KBM-7 (cell line): ENCODE results near the gene UGT3A1.
A peak's percentile ranks its signal among the peaks of the same experiment; 100 is the strongest.
"Not testable (repeated sequence)": the region's sequence is repeated elsewhere in the genome, so short reads cannot be mapped to it uniquely, and the experiment has no call there.

Experiments
- DNase-seq: peaks from one replicate; pipeline ENCODE4 v3.0.0-alpha.2; 2015
- in situ Hi-C: fragments of 300-500 bp; cut with MboI; formaldehyde crosslinking; loops from 2 replicates; pipeline ENCODE4 v1.14.3; 2020; ENCODE audit warnings: low sequenced_read_pairs, low pct_unique_long_range_greater_than_20kb, mixed read lengths

The UGT3A1 gene

DNA sequence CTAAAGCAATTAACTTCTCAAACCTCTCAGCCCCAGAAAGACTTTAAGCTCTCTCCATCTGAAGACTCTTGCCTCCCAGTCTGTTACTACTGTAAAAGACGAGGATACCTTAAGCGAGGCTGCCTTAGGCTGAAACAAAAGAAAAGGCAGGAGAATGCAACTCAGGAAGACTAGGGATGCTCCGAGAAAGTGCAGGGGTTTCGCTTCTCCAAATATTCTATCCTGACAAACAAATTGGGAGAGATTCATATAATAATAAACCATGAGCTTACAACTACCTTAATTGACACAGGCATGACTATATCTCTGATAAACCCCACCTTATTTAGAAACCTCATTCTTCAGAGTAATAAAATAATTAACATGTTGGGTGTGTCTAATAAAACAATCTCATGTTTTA, 4.9 kb upstream of the UGT3A1 start:
- in situ Hi-C loops: no loop called here
- DNase-seq: no peak

DNA sequence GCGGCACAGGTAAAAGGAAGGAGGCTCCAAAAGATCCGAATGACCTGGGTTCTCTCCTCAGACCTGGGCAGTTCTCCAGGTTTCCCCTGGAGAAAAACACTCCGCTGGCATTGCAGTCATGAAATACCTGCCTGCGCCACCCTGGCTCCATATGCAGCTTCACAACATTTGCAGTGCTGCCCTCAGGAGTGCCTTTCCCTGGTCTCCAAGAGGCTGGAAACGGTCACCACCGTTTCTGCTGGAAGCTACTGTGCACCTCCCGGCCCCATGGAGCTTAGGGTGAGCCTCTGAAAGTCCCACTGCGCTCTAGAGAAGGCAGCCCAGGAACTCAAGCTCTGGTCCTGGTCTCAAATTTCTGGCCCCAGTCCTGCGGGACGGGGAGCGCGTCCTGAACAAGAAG, 670 bp downstream of the UGT3A1 start:
- no peak for DNase-seq
- in situ Hi-C loops: no loop called here

DNA sequence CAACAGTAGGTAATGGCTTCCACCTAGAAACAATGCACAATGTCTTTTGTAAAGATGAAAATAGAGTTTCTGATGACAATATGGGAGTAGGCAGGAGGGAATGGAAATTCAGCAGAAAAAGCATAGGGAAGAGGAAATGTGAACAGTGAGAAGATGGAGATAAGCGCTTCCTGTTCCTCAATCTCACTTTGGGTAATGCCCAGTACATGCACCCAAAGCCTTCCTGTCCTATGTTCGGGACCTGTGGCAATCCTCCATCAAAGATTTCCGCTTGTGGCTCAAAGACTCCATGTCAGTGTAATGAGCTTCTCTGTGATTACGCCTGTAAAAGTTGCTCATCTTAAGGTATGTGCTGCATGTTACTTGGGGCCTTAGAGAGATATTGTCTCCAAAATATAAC, 2.7 kb downstream of the UGT3A1 start:
- peak; percentile 72 for DNase-seq
- in situ Hi-C loops: no loop called here

DNA sequence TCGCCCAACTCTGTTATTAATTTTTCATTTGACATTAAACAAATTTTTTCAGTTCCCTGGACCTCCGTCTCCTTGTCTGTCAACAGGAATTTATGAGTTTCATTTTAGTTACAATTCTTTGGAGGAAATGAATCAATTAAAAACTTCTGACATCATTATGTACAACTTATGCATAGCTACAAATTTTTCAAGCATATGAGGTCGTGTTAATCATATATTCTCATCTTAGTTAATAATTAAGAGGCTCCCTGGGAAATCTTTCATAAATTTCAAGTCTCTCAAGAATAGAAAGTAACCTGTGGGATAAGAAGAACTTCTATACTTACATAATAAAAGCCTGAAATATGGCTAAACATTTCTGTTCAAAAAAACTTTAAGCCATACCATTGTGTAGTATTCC, 3.4 kb downstream of the UGT3A1 start:
- DNase-seq: no peak
- in situ Hi-C loops: no loop called here

DNA sequence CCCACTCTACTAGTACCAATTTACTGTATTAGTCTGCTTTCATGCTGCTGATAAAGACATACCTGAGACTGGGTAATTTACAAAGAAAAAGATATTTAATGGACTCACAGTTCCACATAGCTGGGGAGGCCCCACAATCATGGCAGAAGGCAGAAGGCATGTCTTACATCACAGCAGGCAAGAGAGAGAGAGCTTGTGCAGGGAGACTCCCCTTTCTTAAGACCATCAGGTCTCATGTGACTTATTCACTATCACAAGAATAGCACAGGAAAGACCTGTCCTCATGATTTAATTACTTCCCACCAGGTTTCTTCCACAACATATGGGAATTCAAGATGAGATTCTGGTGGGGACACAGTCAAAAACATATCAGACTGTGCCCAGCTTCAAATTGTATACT, 11.5 kb downstream of the UGT3A1 start:
- in situ Hi-C loops: no loop called here
- no peak for DNase-seq

DNA sequence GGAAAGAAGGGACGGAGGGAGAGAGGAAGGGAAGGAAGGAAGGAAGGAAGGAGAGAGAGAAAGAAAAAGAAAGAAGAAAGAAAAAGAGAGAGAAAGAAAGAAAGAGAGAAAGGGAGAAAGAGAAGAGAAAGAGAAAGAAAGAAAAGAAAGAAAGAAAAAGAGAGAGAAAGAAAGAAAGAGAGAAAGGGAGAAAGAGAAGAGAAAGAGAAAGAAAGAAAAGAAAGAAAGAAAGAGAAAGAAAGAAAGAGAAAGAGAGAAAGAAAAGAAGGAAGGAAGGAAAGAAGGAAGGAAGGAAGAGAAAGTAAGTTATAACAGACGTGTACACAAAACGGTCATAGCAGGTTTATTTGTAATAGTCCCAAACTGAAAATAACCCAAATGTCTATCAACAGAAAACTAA, 14.3 kb downstream of the UGT3A1 start:
- in situ Hi-C loops, DNase-seq: not testable (repeated sequence)

DNA sequence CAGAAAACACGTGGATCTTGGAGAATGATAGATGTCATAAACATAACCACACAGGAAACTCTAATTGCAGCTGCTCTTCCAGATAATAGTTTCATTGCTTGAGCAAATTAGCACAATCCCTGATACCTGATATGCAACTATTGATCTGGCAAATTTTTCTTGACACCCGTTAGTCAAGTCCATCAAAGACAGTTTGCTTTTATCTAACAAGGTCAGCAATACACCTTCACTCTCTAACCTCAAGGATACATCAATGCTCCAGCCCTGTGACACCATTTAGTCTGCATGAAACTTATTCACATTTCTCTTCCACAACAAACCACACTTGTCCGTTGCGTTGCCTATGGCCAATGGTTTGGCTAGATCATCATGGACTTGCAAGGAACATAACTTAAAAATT, 16.6 kb downstream of the UGT3A1 start:
- in situ Hi-C loops: no loop called here
- DNase-seq: peak; percentile 12

DNA sequence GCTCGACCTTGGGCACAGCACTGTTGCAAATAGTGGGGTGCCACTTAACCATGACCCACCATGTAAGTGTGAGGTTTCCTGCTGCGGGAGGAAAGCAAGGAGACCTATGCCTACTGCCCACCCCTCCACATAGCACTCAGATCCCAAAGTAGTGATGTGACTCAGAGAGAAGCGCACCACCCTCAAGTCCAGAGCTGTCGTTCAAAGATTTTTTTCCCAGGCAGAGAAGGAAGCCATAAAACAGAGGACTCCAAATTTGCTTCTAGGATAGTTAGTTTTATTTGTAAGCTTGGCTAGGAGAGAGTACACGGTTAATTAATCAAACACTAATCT, 19.3 kb downstream of the UGT3A1 start:
- no peak for DNase-seq
- in situ Hi-C loops: no loop called here

DNA sequence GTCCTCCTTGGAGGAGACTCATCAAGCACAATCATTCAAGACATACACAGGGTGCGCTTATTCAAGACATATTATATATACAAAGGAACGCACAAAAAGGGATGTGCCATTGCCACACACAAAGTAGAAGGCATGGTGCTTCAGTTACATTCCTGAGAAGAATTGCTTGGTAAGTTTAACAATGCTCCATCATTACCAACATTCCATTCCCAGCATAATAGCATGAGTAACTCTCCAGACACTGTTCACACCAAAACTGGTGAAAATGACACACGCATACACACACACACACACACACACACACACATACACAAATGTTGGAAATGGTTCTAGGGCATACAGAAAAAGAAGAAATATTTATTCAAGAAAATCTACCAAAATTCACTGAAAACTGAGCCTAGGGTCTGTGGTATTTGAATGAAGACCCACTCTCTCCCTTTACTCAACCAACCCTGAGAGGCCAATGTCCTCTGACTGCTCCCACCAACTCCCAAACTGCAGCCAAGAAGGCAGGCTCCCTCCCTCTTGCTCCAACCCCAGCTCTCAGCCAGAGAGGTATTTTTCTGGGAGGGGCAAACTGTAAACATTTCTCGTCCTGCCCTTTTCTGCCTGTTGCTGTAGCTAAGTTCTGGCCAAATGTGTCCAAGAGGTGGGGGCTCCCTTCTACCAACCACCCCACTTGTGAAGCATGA, 19.9 kb downstream of the UGT3A1 start:
- in situ Hi-C loops: no loop called here
- no peak for DNase-seq

DNA sequence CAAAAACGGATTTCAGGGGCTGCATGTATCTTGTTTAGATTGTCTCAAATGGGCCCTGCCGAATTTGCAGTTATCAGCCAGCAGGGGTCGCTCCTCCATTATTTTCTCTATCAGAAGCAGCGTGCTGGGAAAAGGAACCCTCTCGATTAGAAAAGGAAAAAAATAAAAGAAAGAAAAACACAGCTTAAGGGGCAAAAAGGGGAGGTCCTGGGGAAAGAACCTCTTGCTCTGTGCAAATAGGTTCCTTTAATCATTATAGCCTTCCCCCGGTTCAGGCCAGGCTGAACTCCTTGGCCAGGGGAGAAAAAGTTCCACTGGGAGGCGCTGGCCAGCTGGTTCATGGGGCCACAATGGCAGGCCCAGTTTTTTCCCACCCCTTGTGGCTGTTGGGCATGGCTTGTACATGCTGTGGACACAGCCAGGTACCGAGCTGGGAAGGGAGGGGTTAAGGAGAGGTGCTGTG, 27.8 kb downstream of the UGT3A1 start:
- in situ Hi-C loops: no loop called here
- peak; percentile 66 for DNase-seq

DNA sequence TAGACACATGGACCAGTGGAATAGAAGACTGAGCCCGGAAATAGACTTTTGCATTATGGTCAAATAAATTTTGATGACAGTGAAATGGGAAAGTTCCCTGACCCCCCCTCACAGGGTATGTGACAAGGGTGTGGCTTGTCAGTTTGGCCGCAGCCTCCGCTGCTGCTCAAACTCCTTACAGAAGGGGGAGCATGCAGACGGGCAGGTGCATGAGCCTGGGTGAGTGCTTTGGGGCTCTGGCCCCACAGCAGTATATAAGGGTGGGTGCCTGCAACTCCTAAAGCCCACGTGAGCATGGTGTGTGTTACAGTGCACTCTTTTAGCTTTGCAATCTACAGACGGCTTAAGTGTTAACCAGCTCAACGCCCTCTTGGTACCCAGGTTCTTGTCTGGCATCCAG, 30.9 kb downstream of the UGT3A1 start:
- in situ Hi-C loops: no loop called here
- no peak for DNase-seq

DNA sequence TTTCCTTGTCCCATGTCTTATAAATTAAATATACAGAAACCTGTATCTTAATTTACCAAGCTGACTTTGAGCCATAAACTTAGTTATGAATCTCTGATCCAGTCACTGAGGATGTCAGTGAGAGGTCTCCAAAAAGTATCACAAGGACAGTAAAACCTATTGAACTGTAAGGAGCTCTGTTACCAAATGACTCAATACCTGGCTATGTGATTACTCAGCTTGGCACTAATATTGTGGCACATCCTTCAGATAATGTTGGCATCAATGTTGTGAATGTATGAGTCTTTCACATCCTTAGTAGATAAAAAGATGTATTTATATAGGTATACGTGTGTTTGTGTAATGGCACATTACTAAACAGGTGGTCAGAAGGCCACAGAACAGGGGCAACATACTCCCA, 34.8 kb downstream of the UGT3A1 start:
- in situ Hi-C loops: no loop called here
- no peak for DNase-seq

DNA sequence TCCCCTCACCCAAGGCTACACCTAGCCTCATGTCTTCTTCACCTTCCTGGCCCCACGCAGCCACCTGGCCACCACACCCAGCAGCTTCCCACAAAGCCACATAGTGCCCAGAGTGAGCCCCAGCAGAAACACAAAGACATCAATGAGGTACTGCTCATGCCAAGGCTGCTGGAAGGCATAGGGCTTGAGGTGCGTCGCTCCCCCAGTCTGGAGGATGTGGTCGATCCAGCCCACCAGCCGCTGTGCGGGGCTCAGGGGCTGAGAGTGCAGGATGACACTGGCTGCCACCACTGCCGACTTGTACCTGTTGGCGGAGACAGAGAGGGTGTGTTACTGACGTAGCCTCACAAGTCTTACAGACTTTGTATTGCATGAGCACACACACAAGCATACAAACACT, 37.0 kb downstream of the UGT3A1 start:
- DNase-seq: no peak
- in situ Hi-C loops: no loop called here

DNA sequence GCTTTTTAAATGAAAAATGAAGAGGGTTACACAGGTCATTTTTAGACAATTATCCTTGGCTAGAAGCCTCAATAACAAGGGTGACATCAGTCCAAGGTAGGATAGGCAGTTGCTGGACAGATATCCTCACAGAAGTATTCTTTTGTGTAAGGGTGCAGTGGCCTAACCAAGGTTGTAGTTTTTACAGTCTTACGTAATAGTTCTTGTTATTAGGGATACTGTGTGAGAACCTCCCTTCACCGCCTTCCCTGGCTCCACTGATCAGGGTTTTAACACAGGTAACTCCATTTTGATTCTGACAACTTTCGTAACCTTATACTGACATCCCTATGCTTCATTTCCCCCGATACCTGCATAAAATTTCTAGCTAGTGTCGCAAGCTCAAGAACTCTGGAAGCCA, 44.1 kb downstream of the UGT3A1 start:
- in situ Hi-C loops: loop anchor here (25.0 kb wide), 1 partner anchor 310 kb away; no protein-coding TSS in a partner anchor
- no peak for DNase-seq

DNA sequence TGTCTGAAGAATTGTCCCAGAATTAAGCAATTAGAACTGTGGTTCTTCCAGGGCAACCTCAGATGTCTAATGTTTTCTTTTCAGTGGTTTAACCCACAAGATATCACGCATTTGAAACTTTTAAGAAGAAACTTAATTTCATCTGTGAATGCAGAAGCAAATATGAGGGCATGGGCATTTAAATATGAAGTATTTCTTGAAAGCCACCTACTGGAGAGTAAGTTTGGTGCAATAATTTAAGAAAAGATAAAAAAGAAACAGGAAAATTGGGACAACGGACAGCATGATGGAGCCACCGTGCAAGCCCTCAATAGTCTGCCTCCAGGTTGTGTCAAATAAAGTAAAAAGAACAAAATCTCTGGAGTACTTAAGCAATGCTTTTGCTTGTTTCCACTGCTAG, 51.6 kb downstream of the UGT3A1 start:
- in situ Hi-C loops: loop anchor here (25.0 kb wide), 1 partner anchor 302 kb away; no protein-coding TSS in a partner anchor
- no peak for DNase-seq

DNA sequence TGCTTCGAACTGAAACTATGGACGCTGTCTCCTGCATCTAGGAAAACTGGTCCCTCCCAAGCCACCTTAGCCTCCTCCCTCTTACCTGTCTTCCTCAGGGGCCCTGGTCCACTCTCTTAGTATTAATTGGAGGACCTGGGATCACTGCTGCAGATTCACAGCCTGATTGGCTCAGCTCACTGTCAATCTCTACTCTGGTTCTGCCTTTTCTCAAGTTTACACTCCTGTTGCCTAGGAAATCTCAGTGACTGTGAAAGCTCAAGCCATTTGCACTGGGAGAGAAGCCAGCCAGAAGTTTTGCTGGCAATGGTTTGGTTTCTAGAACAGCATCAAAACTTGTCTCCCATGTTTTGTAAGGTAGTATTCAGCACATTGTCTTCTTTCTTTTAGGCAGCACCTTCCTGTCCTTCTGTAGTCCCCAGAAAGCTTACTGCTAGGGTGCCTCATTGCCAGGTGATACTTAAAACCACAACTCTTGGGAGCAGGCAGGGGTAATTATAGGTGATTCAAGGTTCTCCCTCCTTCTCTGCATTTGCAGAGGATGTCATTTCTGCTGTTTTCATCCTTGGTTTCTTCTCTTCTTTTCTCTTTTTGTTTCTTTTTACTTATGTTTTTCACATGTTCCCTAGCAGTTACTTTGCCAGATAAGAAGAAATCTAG, 52.5 kb downstream of the UGT3A1 start, which contains the start of gene CAPSL:
TSS of gene CAPSL (minus strand) at position 55 of the 660 bp plus-strand sequence. CDS start 17,502 bp downstream, outside the sequence.
- peak; percentile 29 for DNase-seq
- in situ Hi-C loops: loop anchor here (25.0 kb wide), 1 partner anchor 301 kb away; no protein-coding TSS in a partner anchor

DNA sequence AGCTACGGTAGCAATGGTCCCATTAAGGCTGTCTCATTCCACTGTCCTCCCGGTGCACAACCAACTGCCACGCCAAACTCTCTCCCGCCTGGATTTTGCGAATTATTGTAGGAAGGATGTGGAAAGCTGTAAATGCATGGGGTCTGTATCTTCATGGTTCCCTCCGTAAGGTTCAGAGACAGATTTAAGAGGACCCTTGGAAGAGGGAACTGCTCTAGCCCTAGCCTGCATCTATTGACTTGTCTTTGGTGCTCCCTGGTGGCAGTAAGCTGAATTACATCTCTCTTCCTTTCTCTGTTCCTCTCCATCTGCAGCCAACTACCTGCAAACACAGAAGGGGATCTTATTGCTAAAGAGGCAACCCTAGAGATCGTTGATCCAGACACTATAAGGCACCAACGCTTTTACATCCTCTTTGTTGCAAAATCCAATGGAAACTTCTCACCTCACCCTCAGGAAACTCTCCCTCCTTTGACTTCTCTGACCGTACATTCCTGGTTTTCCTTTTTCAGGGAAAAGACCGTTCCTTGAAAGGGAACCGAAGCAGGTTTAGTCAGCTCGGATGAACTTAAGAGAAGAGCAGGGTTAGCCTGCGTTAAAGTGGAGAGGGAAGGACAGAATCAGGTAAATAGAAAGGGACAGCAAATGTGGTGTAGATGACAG, 64.7 kb downstream of the UGT3A1 start:
- DNase-seq: peak; percentile 86

DNA sequence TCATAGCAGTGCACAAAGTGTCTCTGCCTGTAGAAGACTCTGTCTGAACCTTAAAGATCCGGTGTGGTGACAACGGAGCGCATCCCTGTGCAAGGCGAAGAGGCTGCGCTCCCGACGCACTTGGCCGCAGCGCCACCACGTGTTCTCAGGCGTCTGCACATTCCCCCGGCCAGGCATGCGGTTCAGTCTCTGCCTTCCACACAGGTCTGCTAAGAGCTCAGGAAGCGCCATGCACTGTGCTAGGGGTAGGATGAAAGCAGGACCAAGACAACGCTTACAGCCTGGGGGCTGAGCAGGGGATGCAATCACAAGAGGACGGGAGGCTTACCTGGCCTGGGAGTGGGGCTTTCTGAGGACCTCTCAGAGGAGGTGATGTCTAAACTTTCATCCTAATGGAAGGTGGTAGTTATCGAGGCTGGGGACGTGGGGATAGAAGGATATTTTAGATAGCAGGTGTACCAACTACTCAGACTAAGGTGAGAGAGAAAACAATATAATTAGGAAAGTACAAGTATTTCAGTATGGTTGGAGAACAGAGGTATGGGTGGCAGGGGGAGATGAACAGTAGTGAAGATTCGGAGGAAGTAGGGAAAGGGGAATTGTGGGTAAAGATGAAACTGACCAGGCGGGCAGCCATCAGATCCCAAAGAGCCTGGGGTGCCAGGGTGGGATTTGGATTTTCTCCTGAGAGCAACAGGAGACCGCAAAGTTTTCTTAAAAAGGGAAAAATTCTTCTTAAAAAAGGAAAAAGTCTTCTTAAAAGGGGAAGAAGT, 66.1 kb downstream of the UGT3A1 start:
- peak; percentile 82 for DNase-seq
- in situ Hi-C loops: loop anchor here (25.0 kb wide), 1 partner anchor 288 kb away; no protein-coding TSS in a partner anchor

More for the DNA sequence above, 64.7 kb downstream of the UGT3A1 start:
- in situ Hi-C loops: loop anchor here (25.0 kb wide), 1 partner anchor 289 kb away; no protein-coding TSS in a partner anchor
